GM12873 (cell line): ENCODE measurements around the gene HOXB5.

Experiments used
- CTCF ChIP-seq: IDR thresholded peaks from 2 replicates; pipeline ENCODE4 v1.5.1; 2012; ENCODE audit warnings: low read depth, mild to moderate bottlenecking, moderate library complexity, low read length, control low read depth; ENCODE audit not compliant: insufficient read depth; ENCODE audit errors: missing control alignments

HOXB5 gene

DNA sequence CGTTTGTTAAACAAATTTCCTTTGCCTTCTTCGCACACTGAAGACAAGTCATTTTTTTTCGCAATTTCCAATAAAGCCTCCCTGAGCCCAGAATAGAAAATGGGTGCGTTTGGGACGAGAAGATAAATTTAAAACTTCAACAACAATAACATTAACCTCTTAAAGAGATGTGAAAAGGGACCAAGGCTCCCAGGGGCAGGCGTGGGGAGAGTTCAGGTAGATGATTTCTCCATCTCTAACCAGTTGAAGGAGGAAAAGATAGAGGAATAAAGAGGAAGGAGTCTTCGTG lies 14.2 kb downstream of the HOXB5 start:
- TF ChIP-seq CTCF = no peak

DNA sequence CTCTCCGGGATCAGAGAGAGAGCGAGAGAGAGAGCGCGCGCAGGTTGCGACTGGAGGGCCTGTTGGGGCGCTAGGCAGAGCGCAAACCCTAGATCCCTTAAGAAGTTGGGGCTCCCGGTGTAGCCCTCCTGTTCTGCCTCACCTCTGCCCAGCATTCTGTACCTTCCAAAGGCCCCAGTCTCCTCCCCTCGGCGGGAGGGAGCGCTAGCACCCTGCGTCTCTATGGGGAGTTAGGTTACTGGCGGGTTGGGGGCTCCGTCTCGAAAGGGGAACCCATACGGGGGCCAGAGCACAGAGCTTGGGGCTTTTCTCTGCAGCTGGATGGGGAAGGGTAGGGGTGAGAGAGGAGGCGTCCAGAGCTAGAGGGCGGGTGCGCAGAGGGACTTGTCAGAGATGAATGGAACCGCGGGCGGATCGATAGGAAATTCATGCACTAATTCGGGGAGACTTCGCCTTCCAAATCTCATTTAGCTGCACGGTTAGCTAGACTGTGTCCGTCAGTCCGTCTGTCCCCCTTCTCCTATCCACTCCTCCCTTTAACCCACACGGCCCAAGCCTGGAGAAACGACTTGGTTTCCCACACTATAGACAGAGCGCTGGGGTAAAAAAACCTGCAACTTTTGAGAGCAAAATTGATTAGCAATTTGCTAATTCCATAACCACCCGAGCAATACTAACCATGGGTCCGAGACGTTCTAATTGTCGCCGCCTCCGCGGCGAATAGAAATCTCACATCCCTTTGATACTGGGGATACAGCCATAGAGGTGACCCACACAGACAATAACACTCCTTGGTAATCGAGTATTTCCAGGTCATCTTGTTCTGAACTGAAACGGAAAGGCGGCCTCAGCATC lies 14.7 kb downstream of the HOXB5 start:
- no peak for TF ChIP-seq CTCF

DNA sequence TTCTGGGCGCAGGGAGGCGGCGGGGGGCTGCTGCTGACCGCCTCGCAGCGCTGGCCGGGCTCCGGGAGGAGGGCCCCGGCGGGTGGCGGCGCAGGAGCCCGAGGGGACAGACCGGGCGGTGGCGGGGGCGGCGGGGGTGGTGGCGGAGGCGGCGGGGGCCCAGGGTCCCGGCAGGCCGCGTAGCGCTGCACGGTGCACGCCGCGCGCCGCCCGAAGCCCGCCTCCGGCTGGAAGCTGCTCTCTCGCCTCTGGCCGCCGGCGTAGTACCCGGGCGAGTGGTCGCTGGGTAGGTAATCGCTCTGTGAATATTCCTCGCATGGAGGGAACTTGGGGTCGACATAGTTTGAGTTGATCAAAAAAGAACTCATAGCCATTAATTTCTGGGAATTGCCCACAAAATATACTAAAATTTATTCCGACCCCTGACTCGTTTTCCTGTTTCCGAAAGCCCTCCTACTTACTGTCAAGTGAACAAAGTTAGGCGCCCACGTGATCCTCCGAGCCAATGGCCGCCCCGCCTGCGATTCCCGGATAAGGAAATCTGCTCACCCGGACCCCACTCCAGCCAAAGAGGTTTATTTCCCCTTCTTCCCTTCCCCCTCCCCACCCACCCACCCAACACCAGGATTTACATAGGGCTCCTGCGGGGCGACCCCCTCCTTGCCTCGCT lies 15.5 kb downstream of the HOXB5 start, which contains the start of gene HOXB4:
TSS of gene HOXB4 (minus strand) at position 405 of the 670 bp plus-strand sequence. CDS start at position 374, 31 bp downstream.
- TF ChIP-seq CTCF = no peak

DNA sequence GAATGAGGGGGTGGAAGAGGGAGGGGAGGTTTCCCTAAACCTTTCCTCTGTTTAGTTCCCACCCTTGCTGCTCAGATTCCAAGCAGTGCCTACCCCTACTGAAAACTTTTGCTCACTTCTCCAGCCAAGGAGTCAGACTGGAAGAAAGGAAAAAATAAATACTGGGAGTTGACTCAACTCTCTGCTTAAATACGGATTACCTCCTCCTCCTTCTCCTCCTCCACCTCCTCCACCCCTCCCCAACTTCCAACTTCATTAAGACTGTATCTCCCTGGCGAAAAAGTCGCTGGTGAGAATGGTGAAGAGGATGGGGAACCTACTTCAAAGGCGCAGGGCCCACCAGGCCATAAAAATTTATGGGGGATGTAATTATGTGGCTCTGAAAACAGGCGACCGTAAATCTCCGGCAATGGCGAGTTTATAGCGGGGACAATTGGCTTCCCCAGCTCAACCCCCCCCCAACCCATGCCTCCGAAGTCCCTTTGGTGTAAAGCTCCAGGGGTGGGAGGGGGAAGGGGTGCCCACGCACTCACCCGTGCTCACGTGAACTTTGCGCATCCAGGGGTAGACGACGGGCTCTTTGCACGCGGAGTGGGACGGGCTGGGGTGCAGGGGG lies 16.1 kb downstream of the HOXB5 start:
- no peak for TF ChIP-seq CTCF

GRCh38 chr17:48576479-48577309 lies 16.9 kb downstream of the HOXB5 start:
- TF ChIP-seq CTCF = no peak

- no peak for TF ChIP-seq CTCF
Measured at GRCh38 chr17:48575673-48576478, 17.7 kb downstream of the HOXB5 start.
